IPS-18c (cell line): ENCODE measurements around the gene TMEM60.
"Not testable (repeated sequence)": the region's sequence is repeated elsewhere in the genome, so short reads cannot be mapped to it uniquely, and the experiment has no call there.

Source experiments
- H3K4me3 ChIP-seq: 2 replicates; pipeline ENCODE4 v1.7.0; 2013; ENCODE audit warnings: low read depth, mild to moderate bottlenecking, low read length, moderate library complexity; ENCODE audit not compliant: insufficient read depth
- H3K9me3 ChIP-seq: one replicate; pipeline ENCODE4 v1.6.1; 2013; ENCODE audit warnings: mild to moderate bottlenecking, low read length, moderate library complexity; ENCODE audit not compliant: control insufficient read depth, insufficient read depth

Gene TMEM60

DNA sequence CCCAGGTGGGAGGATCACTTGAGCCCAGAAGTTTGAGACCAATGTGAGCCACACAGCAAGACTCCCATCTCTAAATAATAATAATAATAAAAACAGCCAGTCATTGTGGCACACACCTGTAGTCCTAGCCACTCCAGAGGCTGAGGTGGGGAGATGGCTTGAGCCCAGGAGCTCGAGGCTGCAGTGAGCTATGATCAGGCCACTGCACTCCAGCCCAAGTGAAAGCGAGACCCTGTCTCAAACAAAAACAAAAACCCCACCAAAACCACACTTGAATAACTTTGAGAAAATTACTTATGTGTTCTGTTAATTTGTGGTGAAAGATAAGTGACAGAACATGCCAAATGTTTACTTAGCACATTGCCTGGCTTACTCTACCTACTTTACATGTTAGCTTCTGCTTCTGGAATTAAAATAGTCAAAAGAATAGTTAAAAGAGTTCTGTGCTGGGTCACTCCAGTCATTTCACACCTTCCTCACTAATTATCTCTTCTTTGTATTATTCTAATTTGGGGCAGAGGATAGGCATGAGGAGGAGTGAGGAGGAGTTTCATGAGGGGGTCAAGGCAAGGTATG, 9.8 kb downstream of the TMEM60 start:
- no peaks in the 10 kb centered on the region for H3K9me3 ChIP-seq
- no peak overlapping the region for H3K4me3 ChIP-seq

DNA sequence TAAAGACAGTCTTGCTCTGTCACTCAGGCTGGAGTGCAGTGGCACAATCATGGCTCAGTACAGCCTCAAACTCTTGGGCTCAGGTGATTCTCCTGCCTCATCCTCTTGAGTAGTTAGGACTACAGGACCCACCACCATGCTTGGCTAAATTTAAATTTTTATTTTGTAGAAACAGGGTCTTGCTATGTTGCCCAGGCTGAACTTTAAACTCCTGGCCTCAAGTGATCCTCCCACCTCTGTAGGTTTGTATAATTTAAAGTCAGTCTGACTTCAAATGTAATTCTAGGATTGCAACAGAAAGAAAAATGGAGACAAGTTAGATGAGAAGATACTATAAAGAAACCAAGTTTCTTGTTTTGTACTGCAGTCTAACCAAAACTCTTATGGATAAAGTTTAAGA, 11.5 kb downstream of the TMEM60 start:
- no peak overlapping the region for H3K4me3 ChIP-seq
- H3K9me3 ChIP-seq: no peaks in the 10 kb centered on the region

DNA sequence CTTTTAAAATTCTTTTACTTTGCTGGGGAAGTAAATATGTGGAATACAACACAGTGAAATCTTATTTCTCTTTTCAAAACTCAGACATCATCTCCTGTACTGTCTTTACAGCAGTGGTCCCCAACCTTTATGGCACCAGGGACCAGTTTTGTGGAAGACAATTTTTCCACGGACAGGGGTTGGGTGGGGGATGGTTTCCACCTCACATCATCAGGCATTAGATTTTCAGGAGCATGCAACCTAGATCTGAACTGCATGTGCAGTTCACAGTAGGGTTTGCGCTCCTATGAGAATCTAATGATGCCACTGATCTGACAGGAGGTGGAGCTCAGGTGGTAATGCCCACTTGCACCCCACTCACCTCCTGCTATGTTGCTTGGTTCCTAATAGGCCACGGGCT, 12.2 kb downstream of the TMEM60 start:
- Histone ChIP-seq H3K9me3 (no peaks in the 10 kb centered on the region), H3K4me3 (no peak overlapping the region)

DNA sequence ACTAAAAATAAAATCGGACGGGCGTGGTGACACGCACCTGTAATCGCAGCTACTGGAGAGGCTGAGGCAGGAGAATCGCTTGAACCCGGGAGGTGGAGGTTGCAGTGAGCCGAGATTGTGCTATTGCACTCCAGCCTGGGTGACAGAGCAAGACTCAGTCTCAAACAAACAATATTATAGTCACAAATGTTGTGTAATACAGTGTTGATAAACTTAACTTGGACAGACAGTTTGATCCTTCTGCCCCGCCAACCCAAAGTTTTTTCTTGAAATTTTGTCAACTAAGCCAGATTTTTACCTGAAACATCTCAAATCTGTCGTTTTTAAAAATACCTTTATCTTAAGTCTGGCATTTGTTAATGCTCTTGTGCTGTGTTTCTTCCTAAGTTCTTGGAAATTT, 13.8 kb downstream of the TMEM60 start:
- not testable (repeated sequence) for H3K9me3 ChIP-seq, H3K4me3 ChIP-seq

DNA sequence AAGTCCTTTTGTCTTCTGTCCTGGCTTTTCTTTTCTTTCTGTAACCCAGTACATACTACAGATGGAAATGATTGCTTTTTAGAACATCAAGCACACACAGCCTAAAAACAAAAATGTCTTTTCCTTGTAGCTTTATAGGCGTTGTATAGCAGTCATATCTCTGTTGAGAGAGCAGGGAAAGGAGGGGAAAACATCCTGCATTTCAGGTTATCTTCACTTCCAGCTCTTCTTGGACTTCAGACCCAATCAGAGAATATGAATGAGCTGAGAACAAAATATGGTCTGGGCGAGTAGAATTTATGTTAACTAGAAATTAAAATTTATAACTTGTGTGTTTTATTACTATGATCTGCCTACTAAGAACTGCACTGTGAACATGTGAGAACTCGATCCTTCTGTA, 14.7 kb downstream of the TMEM60 start:
- H3K9me3 ChIP-seq: peaks cover 2% of the 10 kb centered on the region
- H3K4me3 ChIP-seq: no peak overlapping the region

DNA sequence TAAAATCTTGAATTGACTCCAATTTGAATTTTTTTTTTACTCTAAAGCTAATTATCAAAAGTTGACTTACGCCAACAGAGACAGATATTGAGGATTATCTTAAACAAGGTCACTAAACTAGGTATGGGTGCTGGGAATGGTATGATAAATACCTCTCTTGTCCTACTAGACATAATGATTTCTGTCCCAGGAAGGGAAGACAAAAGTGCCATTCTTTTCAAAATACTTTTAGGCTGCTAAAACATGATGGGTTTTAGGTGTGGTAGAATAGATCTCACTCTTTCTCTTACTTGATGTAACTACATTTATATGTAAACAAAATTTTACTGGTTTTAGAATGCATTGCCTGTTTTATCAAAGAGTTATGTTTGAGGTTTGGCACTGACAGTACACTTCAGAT, 15.1 kb downstream of the TMEM60 start:
- Histone ChIP-seq H3K4me3 (no peak overlapping the region), H3K9me3 (peaks cover 2% of the 10 kb centered on the region)

DNA sequence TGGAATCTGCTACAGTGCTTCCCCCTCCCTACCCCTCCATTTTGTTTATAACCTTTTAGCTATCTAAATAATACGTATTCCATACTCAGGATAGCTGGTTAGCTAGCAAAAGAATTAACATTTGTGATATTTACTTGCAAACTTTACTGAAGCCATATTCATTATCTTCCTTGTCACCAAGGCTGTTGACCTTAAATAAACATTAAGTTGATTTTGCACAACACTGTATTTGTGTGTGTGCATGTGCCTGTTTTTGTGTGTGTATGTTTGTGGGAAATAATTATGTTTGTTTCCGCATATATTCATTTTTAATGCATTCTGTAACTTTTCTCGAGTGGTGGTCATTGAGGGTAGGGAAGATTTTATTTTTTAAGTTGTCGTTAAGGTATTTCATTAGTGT, 15.9 kb downstream of the TMEM60 start:
- peaks cover 2% of the 10 kb centered on the region for H3K9me3 ChIP-seq
- no peak overlapping the region for H3K4me3 ChIP-seq

DNA sequence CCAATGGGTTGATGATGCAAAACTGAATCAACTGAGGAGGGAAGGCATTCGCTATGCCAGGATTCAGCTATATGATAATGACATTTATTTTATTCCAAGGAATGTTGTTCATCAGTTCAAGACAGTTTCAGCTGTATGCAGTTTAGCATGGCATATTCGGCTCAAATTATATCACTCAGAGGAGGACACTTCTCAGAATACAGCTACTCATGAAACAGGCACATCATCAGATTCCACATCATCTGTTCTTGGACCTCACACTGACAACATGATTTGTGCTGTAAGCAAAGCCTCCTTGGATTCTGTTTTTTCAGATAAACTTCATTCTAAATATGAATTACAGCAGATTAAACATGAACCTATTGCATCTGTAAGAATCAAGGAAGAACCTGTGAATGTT, 19.7 kb downstream of the TMEM60 start:
- Histone ChIP-seq H3K4me3 (no peak overlapping the region), H3K9me3 (peaks cover 2% of the 10 kb centered on the region)

DNA sequence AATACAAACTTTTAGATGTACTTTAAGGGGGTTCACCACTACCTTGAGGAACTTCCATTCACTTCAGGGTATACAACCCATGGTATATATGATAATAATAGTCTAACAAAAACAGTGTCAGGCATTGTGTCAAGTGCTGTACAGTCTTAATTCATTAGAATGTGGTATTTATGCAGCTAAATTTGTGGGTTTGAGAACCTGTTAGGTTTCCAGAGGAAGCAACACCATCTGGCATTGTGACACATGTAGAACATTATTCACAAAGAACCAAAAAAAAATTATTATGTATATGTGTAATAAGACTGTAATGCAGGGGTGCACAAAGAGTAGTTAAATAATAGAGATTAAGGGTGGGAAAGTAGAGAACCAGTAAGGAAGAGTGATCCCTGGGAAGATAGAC, 26.3 kb downstream of the TMEM60 start:
- Histone ChIP-seq H3K9me3 (no peaks in the 10 kb centered on the region), H3K4me3 (no peak overlapping the region)

DNA sequence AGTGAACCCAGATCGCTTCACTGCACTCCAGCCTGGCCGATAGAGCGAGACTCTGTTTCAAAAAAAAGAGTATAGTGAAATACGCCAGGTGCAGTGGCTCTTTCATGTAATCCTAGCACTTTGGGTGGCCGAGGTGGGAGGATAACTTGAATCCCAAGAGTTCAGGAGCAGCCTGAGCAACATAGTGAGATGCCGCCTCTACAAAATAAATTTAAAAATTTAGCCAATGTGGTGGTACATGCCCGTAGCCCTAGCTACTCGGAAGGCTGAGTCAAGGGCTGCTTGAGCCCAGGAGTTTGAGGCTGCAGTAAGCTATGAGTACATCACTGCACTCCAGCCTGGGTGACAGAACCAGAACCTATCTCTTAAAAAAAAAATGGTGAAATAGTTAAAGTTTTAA, 27.9 kb downstream of the TMEM60 start:
- Histone ChIP-seq H3K9me3 (no peaks in the 10 kb centered on the region), H3K4me3 (no peak overlapping the region)

DNA sequence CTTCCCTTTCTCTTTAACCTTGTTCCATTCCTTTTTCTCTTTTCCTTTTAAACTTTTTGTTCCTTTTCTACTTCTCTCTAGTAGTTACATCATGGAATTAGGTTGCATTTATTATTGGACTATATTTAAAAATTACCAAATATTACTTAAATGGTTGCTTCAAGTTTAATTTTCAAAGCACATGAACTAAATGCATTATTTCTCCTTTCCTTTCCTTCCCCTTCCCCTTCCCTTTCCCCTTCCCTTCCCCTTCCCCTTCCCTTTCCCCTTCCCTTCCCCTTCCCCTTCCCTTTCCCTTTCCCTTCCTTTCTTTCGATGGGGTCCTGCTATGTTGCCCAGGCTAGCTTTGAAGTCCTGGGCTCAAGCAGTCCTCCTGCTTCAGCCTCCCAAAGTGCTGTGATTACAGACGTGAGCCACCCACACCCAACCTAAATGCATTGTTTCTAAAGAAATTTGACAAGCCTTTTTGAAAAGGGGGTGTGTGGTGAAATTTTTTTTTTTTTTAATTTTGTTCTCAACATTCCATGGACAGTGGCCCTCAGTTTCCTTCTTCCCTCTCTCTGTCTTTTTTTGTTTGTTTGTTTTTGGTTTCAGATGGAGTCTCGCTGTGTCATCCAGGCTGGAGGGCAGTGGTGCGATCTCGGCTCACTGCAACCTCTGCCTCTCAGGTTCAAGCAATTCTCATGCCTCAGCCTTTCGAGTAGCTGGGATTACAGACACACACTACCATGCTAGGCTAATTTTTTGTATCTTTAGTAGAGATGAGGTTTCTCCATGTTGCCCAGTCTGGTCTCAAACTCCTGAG, 31.2 kb downstream of the TMEM60 start:
- H3K9me3 ChIP-seq: no peaks in the 10 kb centered on the region
- no peak overlapping the region for H3K4me3 ChIP-seq

DNA sequence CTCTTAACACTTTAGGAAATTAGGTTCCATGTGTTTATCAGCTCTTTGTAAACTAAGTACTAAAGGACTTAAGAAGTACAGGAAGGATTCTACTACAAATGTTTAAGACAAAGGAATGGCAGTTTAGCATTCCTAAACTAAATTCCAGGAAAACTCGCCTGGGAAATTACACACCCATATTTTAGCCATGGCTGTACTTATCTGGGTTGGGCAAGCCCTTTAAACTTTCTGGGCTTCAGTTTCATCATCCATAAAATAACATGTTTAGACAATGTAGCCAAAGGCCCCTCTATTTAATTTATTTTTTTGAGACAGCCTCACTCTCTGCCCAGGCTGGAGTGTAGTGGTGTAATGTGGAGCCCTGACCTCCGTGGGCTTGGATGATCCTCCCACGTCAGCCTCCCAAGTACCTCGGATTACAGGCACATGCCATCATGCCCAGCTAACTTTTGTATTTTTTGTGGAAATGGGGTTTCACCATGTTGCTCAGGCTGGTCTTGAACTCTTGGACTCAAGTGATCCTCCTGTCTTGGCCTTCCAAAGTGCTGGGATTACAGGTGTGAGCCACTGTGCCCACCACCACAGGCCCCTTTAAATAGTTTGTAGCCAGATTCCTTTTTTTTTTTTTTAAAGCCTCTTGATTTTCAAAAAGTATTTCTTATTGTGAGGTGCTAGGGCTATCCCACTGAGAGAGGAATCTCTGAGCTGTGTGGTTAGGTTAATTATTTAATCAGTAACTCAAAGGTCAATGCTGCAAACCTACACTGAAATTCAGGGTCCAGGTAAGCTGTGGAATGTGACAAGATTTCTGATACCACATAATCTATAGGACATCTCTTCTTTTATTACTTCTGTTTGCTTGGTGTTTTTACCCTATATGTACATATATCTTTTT, 32.1 kb downstream of the TMEM60 start:
- Histone ChIP-seq H3K4me3 (no peak overlapping the region), H3K9me3 (no peaks in the 10 kb centered on the region)

DNA sequence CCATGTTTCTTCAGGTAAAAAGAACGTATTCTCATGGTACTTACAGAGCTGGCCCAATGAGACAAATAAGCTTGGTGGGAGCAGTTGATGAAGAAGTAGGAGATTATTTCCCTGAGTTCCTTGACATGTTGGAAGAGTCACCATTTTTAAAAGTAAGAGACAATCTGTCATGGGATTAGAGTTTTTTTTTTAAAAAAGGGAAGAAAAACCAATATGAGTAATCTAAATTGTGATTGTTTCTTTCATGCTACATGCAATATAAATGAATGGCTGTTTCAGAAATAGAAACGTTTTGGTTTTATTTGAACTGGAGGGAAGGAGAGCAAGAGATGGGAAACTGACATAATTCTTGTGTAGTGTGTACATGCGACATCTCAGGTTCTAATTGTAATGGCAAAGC, 32.8 kb downstream of the TMEM60 start:
- Histone ChIP-seq H3K9me3 (no peaks in the 10 kb centered on the region), H3K4me3 (no peak overlapping the region)

DNA sequence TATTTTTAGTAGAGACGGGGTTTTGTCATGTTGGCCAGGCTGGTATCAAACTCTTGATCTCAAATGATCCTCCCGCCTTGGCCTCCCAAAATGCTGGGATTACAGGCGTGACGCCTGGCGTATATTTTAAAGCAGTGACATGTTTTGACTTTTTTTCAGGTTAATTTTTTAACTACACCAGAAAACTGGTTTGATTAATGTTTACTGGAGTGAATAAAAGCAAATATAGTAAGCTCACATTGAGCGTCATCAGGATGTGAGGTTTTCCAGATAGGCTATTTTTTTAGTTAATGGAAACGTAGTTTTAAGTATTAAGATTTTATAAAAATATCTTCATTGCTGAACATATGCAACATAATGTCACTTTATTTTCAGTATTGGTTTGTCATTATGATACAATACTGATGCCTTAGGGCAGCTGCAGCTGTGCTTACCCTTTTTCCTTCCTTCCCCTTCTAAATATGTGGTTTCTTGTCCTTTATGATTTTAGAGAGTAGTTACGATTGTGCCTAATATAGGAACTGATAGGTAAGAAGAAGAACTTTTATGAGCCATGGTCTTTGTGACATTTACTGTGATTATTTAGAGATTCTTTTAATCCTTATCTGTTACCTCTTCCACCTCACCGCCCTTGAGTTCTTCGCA, 37.3 kb downstream of the TMEM60 start:
- Histone ChIP-seq H3K9me3 (no peaks in the 10 kb centered on the region), H3K4me3 (no peak overlapping the region)

DNA sequence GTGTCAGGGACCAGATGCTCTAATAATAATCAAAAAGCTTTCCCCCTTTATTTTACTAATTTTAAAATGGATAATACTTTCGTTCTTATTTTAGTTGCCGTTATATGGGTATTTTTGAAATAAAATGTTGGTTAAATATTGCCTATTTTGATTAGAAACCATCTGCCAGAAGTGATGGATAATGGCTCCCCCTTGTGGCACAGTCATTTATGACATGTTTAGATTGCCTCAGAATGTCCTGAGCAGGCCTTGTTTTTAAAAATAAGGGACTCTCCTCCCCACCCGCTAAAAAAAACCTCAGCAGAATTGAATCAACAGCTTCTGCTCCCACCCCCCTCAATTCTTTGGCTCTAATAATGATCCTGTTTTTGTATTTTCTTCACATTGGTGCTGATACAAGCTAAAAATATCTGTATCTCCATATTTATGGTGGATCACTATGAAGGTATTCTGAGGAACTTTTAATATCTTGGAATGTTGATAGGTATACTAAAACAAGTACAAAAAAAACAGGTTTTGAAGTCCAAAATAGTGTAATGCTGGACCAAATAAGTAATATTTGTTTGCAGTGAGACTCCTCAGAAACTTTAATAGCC, 38.8 kb downstream of the TMEM60 start:
- no peaks in the 10 kb centered on the region for H3K9me3 ChIP-seq
- no peak overlapping the region for H3K4me3 ChIP-seq

DNA sequence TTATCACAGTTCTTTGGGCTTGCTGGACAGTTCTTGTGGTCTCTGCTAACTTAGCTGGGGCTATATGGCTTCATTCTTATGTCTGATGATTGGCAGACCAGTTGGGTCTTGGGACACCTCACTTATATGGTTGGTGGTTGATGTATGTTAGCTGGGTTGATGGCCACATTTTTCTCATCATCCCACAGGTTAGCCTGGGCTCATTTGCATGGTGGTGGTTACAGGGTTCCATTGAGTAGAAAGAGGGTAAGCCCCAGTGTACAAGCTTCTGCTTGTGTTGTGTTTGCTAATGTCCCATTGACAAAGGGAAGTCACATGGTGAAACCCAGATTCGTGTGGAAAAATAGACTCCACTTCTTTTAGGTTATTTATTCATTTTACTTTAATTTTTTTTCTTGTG, 40.6 kb downstream of the TMEM60 start:
- no peaks in the 10 kb centered on the region for H3K9me3 ChIP-seq
- H3K4me3 ChIP-seq: no peak overlapping the region

DNA sequence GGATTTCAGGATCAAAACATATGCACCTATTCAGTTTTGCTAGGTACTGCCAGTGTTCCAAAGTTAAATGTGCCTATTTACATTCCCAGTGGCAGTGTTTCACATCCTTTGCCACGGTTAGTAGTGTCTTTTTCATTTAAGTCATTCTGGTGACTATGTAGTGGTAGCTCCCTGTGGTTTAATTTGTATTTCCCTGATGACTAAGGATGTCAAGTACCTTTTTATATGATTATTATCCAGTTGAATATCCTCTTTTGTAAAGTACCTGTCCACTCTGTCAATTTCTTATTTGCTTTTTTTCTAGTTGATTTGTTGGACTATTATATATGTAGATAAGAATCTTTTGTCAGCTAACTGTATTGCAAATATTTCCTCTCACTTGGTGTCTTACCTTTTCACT, 45.1 kb downstream of the TMEM60 start:
- H3K4me3 ChIP-seq: no peak overlapping the region
- no peaks in the 10 kb centered on the region for H3K9me3 ChIP-seq
